GM19468 (cell line): ENCODE results near the gene APOL6.
"Not testable (repeated sequence)": the region's sequence is repeated elsewhere in the genome, so short reads cannot be mapped to it uniquely, and the experiment has no call there.

Experiments
- ATAC-seq: cut with Tn5 transposase; IDR thresholded peaks from one replicate; pipeline ENCODE4 v1.9.1; 2021; ENCODE audit warnings: mild to moderate bottlenecking, moderate library complexity, moderate number of reproducible peaks; ENCODE audit not compliant: unreplicated experiment; ENCODE audit errors: extremely low read depth

APOL6 gene

DNA sequence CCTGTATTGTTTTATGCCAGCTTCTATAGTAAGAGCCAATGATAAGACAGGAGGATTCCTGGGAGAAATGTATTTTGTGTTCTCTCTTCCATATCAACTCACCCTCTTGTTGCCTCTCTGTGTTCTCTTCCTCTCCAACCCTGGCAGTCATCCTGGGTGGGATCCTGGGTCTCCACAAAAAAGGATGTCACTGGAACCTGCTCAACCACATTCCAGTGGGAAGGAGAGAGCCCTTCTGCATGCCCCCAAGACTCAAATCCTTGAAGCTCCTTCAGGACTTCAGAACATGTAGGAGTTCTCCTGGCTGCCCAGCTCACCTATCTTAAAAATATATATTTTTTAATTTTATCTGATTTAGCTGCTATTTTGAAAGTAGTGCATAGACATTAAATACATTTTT is 26.1 kb downstream of the APOL6 start:
- no peak for ATAC-seq

GRCh38 chr22:35676065-35676464 is 27.8 kb downstream of the APOL6 start:
- not testable (repeated sequence) for ATAC-seq

DNA sequence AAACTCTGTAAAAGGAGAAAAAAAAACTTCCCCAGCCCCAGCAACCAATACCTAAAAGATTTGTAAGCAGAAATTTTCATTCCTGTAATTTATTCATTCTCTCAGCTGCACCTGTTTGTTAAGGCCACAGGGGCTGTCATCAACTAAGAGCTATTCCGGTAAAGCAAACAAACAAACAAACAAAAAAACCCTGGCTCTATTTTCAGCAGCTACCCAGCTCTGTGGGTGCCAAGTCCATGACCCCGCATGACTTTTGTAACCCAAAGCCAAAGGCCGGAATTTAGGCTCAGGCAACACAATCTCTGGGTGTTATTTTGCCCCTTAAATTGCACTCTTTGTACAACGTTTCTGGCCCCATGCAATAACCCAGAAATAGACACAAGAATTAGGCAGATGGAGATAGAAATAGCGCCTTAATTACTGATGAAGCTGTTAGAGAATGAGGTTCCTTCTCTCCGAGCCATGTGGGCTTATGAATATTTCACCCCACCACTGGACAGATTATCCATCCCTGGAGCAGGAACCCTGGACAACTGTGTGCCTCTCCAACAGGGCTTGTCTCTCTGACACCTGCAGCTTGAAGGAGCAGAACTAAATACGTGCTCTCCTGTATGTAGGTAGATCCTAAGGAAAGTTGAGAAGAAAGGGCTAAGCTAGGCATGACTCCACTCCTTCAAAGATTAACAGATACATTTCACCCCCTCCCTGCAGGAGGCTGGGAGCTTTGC is 29.4 kb downstream of the APOL6 start:
- ATAC-seq: no peak

DNA sequence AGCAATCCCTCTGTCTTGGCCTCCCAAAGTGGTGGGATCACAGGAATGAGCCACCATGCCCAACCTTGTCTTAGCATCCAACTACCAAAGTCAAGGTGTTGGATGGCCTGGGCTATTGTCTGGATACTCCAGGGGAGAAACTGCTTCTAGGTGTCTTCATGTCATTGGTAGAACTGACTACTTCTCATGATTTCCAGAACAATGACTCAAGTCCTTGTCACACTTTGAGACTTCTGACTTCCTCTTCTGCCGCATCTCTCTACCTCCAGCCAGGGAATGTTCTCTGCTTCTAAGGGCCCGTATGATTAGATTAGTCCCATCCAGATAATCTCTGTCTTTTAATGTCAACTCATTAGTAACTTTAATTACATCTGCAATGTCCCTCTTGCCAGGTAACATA is 30.6 kb downstream of the APOL6 start:
- ATAC-seq: no peak

DNA sequence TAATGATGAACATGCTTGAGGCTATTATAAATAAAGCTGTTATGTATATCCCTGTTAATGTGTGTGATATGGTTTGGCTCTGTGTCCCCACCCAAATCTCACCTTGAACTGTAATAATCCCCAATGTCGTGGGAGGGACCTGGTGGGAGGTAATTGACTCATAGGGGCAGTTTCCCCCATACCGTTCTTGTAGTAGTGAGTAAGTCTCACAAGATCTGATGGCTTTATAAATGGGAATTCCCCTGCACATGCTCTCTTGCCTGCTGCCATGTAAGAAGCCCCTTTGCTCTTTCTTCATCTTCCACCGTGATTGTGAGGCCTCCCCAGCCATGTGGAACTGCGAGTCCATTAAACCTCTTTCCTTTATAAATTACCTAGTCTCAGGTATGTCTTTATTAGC is 31.2 kb downstream of the APOL6 start:
- not testable (repeated sequence) for ATAC-seq

GRCh38 chr22:35681454-35682052 is 33.3 kb downstream of the APOL6 start:
- no peak for ATAC-seq

DNA sequence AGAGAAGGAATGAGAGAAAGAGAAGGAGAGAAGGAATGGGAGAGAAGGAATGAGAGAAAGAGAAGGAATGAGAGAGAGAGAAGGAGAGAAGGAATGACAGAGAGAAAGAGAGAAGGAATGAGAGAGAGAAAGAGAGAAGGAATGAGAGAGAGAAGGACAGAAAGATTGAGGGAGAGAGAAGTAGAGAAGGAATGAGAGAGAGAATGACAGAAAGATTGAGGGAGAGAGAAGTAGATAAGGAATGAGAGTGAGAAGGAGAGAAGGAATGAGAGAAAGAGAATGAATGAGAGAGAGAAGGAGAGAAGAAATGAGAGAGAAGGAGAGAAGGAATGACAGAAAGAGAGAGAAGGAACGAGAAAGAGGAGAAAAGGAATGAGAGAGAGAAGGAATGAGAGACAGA is 35.3 kb downstream of the APOL6 start:
- no peak for ATAC-seq

DNA sequence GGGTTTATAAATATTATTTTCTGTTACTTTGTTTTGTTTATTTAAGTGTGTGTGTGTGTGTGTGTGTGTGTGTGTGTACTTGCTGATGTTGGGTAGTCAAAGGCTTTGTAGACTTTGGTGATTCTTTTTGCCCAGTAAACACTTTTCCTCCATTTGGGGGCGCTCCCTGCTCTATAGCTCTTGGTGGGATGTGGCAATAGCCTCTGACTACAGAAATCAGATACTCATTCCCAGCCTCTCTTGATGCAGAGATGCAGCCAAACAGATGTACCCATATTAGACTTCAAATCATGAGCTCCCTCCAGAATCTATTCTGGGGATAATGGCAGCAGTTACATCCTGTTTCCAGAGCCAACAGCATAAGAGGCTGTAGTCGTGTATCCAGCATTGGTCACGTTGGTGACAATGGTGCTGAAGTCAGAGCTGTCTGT is 36.0 kb downstream of the APOL6 start:
- no peak for ATAC-seq

DNA sequence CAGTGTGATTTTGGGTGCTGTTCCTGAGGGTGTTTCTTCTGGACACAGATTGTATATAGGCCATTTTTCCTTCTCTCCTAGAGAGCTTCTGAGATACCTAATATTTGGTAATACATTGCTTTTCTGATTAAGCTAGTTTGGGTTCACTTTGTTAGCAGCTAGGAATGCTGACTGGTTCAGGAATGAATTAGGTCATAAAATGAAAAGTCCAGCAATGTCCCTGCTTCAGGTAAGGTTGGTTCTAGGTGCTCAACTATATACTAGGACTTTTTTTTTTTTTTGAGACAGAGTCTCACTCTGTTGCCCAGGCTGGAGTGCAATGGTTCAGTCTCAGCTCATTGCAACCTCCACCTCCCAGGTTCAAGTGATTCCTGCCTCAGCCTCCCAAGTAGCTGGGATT is 36.5 kb downstream of the APOL6 start:
- no peak for ATAC-seq

DNA sequence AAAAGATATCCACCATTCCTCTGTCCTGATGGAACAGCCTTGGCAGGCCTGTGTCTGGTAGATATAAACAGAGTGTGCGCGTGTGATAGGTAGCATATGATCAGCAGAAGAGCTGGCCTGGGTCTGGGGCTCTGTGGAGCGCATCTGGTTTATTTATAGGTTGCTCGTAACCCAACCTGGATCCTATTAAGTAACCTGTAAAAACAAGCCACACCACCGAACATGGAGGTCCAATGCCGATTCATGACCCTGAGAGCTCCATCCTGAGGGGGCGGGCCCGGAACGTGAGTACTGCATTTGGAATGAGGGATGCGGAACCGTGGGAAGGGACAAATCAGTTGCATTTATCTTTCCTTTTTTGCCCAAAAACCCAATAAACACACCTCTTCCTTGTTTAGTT is 37.5 kb downstream of the APOL6 start:
- ATAC-seq: no peak

GRCh38 chr22:35686298-35686697 is 38.1 kb downstream of the APOL6 start:
- no peak for ATAC-seq

DNA sequence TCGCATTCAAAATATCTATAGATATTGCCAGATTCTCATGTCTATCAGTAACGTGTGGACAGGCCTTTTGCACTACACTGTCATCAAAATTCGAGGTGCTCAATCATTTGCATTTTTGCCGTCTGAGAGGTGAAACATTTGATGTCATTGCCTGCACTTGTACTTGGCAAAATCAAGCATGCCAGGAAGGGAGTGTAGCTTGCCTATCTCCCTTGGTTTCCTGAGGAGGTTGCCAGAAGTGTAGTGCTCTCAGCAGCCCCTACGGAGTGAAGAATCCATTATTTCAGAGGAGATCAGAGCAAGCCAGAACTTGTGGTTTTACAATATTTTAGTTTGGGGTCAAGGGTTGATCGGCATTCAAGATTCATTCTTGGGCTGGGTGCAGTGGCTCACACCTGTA is 39.2 kb downstream of the APOL6 start:
- ATAC-seq: no peak

DNA sequence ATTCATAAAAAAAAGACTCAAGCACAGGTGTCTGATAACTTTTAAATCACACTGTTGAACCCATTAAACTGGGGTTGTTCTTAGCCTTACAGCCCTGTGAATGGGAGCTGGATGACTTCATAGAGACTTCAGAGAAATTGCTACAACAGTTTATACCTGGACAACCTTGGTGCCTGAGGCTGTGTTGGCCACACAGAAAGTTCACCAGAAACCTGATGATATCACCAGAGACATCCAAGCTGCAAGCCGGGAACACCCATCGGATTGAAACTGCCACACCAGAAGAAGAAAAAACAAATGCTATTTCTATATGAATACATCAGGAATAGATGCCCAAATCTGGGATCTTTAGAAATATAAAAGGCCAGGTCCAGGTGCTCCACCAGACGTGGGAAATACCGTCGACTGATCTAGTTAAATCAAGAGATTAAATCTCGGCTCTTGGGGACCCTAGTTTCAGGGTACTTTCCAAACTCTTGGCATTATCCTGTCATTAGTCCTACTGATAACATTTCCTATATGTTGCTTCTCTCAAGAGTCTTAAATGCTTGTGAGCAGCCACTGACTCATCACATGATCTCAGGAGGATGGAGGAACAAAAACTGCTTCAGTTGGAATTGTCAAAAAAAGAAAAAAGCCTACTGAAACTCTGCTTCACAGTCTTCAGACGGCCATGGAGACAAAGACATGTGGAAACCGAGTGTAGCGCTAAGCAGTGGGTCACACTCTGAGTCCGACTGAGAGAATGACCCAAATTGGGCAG is 40.8 kb downstream of the APOL6 start:
- no peak for ATAC-seq

GRCh38 chr22:35690001-35690400 is 41.8 kb downstream of the APOL6 start:
- no peak for ATAC-seq

DNA sequence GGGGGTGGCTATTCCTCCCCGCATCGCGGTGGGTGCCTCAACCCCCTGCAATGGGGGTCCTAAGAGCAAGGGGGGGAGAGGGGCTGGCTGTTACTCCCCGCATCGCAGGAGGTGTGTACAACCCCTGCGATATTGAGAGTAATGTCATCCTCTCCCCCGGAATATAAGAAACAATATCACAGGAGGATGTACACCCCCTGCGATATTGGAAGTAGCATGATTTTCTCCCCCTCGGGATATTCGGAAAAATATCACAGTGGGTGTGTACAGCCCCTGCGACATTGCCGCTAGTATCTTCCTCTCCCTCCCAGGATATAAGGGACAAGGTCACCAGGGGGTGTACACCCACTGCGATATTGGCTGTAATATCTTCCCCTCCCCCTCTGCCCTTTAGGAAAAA is 47.0 kb downstream of the APOL6 start:
- ATAC-seq: no peak

- ATAC-seq: no peak
Measured at GRCh38 chr22:35697142-35697541, 48.9 kb downstream of the APOL6 start.

- not testable (repeated sequence) for ATAC-seq
Measured at GRCh38 chr22:35699852-35700251, 51.6 kb downstream of the APOL6 start.

DNA sequence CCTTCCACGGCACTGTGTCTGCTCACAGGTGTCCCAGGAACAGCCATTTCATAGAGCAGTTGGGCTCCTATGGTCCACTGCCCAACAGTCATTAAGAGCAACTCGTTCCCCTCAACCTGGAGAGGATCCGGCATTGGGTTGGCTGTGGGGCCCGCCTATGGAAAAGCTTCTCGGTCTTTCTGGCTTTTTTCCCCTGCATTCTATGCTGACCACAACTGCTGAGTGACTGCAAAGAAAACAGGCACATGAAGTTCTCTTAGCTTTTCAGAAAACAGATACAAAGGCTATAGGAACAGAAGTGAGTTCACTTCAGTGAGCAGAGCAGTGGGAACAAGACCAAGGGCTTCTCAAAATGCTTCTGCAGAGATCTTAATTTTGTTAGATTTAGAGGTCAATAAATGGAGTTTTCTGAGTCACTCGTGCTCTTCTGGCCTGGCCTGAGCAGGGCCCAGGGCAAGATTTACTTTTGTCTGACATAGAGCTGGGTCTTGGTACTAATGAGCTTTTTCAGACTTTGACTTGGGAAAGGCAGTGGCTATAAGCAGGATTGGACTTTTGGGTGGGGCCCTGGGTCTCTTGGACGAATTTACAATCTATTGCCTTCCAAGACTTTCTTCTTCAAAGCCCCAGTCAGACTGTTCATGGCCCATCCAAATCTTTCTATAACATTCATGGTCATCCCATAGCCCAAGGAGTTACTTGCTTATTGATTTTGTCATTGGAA is 55.8 kb downstream of the APOL6 start:
- ATAC-seq: no peak

- ATAC-seq: no peak
Measured at GRCh38 chr22:35705141-35705540, 56.9 kb downstream of the APOL6 start.

DNA sequence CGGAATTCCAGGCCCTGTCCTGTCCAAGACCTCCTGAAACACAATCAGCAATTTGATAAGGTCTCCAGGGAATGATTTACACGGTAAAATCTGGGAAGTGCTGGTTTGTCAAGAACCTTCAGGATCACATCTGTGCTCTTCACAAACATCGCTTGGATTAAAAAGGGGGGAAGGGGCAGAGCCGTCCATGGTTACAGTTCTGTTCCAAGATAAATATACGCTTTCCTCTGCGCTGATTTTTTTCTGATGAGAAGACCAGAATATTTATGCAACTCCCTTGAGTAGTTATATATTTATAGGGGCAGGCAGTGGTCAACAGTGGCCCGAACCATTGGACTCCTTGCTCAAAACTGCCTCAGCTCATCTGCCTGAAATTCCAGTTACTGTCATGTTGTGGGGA is 60.2 kb downstream of the APOL6 start:
- ATAC-seq: no peak

DNA sequence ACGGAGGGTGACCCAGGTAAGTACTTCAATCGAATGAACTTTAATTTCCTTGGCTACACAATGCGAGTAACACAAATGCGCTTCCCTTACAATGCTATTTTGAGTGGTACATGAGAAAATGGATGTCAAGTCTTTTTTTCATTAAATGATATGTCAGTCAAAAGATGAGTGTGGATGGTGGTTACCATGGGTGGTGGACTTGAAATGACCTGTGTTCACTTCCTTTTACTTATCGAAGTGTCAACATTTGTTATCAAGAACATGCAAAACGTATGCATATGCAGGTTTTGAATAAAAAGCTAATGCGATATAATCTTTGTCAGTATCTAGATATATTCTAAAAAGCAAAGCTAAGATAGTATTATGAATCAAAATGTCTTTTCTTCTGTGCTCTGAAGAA is 60.7 kb downstream of the APOL6 start:
- no peak for ATAC-seq
